Fibroblast of villous mesenchyme (primary cell): ENCODE results near the gene ARGLU1. TPM values are rescaled to one million over a fixed set of nuclear protein-coding genes. Genes with fewer than 3 reads are reported as not detected.

Source experiments
- DNase-seq: peaks from one replicate; pipeline ENCODE4 v3.0.0-alpha.2; 2010; ENCODE audit warnings: low read depth
- H3K4me3 ChIP-seq: 2 replicates; pipeline ENCODE4 v1.5.1; 2011; ENCODE audit warnings: low read depth, mild to moderate bottlenecking, low read length
- total RNA-seq: library from RNA; depleted of rRNA; stranded (reverse); fragments of >200 nt; gene quantifications from 2 replicates; pipeline ENCODE4 v1.2.3, GENCODE V29; 2012
- TF ChIP-seq, protein P1 (sequence below): IDR thresholded peaks from 2 replicates; pipeline ENCODE4 v1.5.1; 2012; ENCODE audit warnings: low read depth, mild to moderate bottlenecking, low read length; ENCODE audit not compliant: insufficient read depth

The ARGLU1 gene
- total RNA-seq, 1 donor: 51.0 TPM

DNA sequence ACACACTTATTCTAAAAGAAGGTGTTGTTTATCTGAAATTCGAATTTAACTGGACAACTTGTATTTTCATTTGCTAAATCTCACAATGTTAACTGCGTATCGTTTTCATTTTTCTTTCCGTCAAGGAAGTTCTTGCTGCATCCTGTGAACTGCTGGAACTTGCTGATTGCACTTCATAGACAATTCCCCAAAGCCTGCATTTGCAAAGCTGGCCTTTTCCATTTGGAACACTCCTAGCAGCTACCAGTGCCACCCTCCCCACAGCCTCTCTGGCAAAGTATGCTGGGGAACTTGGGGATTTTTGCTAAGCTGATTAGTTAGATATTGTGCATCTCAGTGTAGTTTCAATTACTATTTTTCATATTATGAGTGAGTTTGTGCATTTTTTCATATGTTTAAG, 20.4 kb upstream of the ARGLU1 start:
- no peak overlapping the region for H3K4me3 ChIP-seq
- DNase-seq: no peak
- TF ChIP-seq, protein P1, sequence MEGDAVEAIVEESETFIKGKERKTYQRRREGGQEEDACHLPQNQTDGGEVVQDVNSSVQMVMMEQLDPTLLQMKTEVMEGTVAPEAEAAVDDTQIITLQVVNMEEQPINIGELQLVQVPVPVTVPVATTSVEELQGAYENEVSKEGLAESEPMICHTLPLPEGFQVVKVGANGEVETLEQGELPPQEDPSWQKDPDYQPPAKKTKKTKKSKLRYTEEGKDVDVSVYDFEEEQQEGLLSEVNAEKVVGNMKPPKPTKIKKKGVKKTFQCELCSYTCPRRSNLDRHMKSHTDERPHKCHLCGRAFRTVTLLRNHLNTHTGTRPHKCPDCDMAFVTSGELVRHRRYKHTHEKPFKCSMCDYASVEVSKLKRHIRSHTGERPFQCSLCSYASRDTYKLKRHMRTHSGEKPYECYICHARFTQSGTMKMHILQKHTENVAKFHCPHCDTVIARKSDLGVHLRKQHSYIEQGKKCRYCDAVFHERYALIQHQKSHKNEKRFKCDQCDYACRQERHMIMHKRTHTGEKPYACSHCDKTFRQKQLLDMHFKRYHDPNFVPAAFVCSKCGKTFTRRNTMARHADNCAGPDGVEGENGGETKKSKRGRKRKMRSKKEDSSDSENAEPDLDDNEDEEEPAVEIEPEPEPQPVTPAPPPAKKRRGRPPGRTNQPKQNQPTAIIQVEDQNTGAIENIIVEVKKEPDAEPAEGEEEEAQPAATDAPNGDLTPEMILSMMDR: no peak

DNA sequence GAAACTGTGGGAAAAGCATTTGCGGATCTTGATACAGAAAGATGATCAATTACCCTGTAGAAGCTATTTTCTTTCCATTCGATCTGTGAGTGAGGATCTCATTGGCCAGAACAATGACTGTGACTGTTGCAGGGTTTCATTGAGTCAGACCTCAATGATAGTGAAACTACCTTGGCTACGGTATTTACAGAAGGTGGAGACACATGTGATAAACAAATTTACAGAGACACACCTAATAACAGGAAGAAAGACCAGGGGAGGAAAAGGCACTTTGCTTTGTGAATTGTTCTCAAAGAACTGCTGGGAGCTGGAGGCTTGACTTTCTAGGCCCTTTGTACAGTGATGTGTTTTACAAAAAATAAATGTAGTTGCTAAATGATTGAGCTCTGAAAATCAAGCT, 19.9 kb upstream of the ARGLU1 start:
- no peak for DNase-seq
- TF ChIP-seq, protein P1: no peak
- no peak overlapping the region for H3K4me3 ChIP-seq

DNA sequence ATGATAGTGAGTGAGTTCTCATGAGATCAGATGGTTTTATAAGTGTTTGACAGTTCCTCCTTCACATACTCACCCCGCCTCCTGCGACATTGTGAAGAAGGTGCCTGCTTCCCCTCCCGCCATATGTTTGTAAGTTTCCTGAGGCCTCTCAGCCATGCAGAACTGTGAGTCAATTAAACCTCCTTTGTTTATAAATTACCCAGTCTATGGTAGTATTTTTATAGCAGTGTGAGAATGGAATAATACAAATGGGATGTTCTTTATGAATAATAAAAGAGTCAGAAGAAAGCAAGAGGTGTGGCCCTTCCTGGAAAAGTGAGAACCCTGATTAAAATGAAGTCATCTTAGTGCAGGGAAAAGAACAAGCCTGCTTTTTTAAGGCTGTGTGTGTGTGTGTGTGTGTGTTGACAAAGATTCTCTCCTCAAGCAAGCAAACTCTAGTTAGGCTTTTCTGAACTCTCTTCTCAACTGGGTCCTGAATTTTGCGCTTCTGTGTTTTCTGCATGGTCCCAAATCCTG, 18.8 kb upstream of the ARGLU1 start:
- DNase-seq: no peak
- TF ChIP-seq, protein P1: no peak
- no peak overlapping the region for H3K4me3 ChIP-seq

DNA sequence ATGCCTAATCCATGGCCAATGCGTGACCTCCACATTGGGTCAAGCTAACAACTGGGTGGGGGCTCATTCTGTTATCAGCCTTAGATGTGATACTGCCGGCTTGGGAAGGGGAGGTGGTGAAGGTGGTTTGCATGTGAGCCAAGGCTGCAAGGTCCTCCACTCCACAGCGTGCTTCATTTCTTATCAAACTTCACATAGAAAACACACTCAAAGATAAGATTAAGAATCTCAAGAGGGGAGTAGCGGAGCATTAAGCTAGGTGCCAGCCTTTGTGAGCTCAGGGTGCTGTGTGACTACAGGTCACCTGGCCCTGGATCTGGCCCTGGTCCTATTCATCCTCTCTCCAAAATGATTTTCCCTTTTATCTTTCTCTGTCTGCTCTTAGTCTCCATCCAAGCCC, 13.3 kb upstream of the ARGLU1 start:
- TF ChIP-seq, protein P1: no peak
- no peak overlapping the region for H3K4me3 ChIP-seq
- no peak for DNase-seq

DNA sequence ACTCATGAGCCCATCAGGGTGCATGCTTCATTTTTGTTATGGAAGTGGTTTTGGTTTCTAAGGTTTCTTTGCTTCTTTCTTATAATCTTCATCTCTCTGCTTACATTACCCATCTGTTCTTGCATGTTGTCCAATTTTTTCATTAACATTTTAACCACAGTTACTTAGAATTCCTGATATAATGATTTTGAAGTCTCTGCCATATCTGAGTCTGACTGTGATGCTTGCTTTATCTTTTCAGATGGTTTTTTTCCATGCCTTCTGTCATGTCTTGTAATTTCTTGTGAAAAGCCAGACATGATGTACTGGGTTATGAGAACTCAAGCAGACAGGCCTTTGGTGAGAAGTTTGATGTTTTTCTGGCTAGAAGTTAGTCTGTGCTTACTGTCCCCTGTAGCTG, 8.0 kb upstream of the ARGLU1 start:
- TF ChIP-seq, protein P1: no peak
- no peak overlapping the region for H3K4me3 ChIP-seq
- no peak for DNase-seq

DNA sequence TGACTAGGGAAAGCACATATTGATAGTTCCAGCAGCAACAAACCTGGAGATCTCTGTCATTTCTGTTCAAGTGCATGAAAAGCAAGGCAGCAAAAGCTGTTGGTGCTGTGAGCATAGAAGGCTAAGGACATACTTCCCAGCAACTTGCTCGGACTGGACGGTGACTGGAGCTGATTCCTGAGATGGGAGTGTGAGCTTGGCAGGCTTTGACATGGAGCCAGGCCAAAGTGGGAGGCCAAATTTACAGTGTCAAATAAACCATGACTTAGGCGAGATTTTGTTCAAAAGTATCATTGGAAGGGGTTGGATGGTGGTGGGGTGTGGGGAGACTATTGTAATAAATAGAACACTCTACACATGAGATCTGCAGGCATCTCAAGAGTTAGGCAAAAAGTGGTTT, 5.9 kb upstream of the ARGLU1 start:
- DNase-seq: no peak
- TF ChIP-seq, protein P1: no peak
- no peak overlapping the region for H3K4me3 ChIP-seq

DNA sequence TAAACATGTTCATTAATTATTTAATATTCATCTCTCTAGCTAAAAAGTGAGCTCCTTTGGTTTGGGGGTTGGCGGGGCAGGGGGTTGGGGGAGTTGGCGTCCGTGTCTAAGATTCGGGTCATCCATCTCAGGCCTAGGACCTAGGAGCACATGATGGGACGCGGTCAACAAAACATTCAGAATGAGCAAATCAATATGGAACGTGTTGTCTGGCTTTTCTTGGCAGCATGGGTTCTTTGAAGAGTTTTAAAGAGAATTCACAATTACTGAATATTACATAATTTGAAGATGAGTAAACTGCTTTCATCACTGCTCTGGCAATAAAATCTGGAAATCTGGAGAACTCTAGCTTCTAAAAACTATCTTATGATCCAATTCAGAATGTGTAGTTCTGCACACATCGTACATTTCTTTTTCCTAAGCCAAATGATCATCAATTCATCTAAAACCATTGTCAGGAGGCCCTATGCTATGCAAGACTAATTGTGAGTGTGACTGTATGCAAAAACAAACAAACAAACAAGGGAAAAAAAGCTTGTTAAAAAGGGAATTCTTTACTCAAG, 5.4 kb upstream of the ARGLU1 start:
- no peak overlapping the region for H3K4me3 ChIP-seq
- DNase-seq: peak; percentile 79
- TF ChIP-seq, protein P1: no peak
